ENCODE data around the gene CD69.

CD69 gene

GRCh38 chr12:9779209-9779608, 18.5 kb upstream of the CD69 start:
- no peak for FAIRE-seq

GRCh38 chr12:9776781-9777180, 16.1 kb upstream of the CD69 start:
- no peak for FAIRE-seq

DNA sequence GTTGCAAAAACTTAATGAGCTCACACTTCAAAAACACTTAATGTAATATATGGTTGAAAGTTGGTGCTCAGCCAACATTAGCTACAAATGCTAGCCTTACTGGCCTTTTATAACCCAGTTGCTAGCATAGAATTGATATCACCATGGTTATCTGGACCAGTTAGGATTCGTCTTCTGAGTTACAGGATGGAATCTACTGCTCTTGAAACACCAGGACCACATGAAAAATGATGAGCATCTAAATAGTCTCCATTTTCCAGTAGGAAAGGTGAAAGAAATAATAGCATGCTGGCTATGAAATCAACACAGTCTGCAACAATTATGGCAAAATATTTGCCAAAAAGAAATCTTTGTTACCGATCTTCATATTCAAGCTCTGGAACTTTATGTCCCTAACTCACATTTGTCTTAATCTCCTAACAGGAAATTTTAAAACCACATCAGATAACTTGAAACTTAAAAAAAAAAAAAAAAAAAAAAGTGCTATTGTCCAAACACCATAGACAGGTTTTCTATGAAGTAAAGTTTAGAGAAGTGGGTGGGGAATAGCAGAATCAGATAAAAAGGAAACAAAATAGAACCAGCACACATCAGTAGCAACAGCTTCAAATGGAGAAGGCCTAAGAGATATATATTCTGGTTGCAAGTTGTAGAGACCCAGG, 12.6 kb upstream of the CD69 start:
- FAIRE-seq, result no peak

- no peak for FAIRE-seq
Observed at GRCh38 chr12:9763025-9763424, 2.3 kb upstream of the CD69 start.

DNA sequence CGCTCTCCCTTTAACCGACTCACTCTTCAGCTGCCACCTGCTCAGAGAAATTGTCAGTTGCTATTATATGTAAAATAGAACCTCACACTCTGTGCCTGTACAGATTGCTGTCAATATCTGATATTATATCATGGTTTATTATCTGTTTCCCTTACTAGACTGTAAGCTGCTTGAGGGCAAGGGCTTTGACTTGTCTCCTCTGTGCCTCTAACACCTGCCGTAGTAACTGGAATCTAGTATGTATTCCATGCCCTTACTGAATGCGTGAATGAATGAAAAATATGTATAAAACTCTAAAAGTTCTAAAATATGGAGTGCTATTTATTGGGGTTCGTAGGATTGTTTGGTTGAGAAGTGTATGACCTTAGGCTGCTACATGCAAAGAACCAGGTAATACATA, 1.7 kb upstream of the CD69 start:
- FAIRE-seq, result no peak

- no peak for FAIRE-seq
Observed at GRCh38 chr12:9761419-9761781, 699 bp upstream of the CD69 start.

GRCh38 chr12:9760120-9760519, 581 bp downstream of the CD69 start:
- FAIRE-seq, result no peak

DNA sequence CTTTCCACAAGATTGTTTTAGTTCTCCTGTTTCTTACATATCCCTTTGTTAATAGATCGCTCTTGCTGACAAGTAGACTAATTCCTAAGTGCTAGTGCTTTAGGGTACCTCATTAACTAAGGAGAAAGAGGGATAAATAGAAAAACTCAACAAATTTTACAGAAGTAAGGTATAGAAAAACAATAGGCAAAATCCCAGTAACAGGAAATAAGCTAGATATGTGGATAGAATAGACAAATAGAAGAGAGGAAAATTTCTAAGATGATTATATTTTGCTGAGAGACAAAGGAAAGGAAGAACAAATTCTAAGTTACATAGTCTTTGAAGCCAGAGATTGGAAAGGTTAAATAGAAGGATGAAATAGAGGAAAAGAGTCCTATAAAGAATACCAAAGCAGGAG, 1.0 kb downstream of the CD69 start:
- FAIRE-seq, result no peak

DNA sequence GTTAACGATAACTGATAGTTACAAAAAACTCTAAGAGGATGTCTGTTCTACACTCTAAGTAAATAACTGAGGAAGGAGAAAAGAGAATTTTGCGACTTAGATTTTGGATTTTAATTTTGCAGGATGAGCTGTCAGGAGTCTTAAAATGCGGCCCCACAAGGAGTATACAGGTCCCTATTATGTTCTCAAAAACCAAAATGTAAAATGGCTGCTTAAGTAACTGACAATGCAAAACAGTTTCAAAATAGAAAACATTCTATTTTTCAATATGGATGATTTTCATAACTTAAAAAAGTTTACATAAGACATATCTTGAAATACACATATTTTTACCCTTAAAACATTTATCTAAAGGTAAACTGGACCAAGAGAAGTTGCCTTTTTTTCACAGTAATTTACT, 2.6 kb downstream of the CD69 start:
- FAIRE-seq, result no peak

GRCh38 chr12:9757433-9758025, 3.2 kb downstream of the CD69 start:
- no peak for FAIRE-seq

- no peak for FAIRE-seq
Observed at GRCh38 chr12:9756706-9757105, 4.0 kb downstream of the CD69 start.

DNA sequence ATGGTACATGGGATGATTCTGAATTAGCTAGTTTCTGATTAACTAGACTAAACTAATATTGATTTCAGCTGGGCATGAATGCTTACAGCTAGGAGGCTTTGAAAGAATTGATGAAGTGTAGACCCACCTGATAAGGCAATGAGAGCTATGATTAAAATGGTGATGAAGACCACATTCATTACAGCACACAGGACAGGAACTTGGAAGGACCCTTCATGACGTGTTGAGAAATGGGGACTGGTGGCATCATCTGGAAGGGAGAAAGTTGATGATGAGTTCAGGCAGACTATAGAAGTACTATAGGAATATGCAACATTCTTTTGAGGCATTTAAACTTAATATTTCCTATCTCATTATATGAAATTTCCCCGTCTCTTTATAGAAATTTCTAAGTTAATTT, 4.5 kb downstream of the CD69 start:
- FAIRE-seq, result no peak

GRCh38 chr12:9755567-9755966, 5.1 kb downstream of the CD69 start:
- no peak for FAIRE-seq

GRCh38 chr12:9755035-9755434, 5.7 kb downstream of the CD69 start:
- no peak for FAIRE-seq

DNA sequence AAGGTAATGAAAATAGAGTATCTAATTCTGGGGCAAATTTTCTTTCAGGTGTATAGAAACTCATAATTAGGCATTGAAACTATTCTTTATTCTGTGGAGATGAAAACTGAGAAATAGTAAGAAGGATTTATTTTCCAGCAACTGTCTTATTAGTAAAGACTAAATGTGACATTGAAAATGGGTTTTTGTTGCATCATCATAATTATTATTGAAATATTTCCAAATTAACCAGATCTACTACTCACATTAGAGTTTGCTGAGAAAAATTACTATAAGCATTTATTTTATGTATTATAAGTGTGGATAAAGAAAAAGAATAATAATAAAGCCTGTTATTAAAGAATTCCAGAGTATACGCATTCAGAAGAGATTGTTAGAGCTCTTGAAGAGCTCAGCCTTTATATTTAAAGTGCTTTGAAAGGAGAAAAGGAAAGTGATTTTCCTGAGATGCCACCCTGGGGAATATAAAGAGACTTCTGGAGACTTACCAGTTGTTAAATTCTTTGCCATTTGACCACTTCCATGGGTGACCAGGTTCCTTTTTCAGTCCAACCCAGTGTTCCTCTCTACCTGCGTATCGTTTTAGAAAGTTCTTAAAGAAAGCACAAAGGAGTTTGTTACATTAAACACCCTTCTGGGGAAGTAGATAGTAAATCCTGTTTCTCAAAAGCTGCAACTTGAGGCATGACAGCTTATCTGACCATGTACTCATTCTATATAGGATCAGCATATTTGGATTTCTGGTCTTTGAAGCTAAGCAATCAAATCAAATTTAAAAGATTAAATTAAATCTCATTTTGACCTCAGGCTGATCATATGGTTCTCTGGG, 6.4 kb downstream of the CD69 start:
- FAIRE-seq, result no peak

- no peak for FAIRE-seq
Observed at GRCh38 chr12:9753498-9753897, 7.2 kb downstream of the CD69 start.

- FAIRE-seq, result no peak
Observed at GRCh38 chr12:9753073-9753472, 7.6 kb downstream of the CD69 start.

GRCh38 chr12:9752145-9752933, 8.4 kb downstream of the CD69 start:
- no peak for FAIRE-seq

DNA sequence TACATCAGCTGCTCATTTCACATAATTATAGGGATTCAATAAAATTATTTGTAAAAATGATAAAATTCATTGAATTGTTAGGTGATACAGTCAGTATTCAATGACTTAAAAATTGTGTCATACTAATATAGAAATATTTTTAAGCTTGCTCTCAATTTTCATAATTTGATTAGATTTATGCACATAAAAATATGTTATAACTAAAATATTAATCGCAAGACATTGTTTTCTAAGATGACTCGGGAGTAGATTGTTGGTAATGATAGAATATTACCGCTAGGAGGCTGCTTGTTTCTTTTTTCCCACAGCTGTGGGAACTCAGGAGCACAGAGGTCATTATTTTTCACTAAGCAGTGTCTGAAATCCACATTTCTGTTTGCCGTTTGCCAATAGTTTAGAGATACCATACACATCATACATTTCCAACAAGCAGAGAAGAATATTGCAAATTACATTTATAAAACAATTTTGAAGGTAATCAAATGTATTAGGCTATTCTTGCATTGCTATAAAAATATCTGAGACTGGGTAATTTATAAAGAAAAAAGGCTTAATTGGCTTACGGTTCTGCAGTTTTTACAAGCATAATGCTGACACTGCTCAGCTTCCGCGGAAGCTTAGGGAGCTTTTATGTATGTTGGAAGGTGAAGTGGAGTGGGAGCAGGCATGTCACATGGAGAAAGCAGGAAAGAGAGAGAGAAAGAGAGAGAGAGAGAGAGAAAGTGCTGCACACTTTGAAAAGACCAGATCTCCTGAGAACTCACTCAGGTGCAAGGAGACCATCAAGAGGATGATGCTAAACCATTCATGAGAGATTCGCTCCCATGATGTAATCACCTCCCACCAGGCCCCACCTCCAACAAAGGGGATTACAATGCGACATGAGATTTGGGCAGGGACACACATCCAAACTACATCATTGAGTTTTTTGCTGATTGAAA, 9.2 kb downstream of the CD69 start:
- FAIRE-seq, result peak; percentile 89

- FAIRE-seq, result peak; percentile 73
Observed at GRCh38 chr12:9750276-9751203, 10.2 kb downstream of the CD69 start.

DNA sequence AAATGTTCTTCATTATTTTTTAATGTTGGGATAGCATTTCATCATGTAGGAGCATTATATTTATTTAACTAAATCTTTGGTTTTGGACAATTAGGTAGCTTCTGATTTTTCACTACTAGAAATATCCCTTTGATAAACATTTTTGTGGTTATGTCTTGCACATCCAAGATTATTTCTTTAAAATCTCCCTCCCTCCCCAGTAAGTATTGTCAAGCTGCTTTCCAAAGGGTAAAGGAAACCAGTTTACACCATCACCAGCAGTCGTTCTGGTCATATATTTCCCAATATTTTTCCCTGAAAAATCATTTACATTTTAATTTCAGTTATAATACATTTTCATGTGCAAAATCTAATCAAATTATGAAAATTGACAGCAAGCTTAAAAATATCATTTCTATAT, 11.1 kb downstream of the CD69 start:
- no peak for FAIRE-seq
